Activated T-helper 2 cell treated with anti-CD3 and anti-CD28 coated beads, Interferon-gamma antibody, Interleukin-2, Interleukin-4, amounts not matched to agents 10 μg/mL and 5 μg/mL and 100 μg/mL, durations not matched to agents 14 hours and 24 hours and 36 hours (primary cell): ENCODE measurements around the gene CDH4. TPM values are rescaled to one million over a fixed set of nuclear protein-coding genes. Genes with fewer than 3 reads are reported as not detected.

ENCODE experiments used
- DNase-seq: peaks from one replicate; pipeline ENCODE4 v3.0.0; 2021; ENCODE audit warnings: low spot score
- H3K27ac Mint-ChIP-seq: one replicate; pipeline ENCODE4 v1.8.0; 2021; ENCODE audit warnings: mixed read lengths
- H3K27me3 Mint-ChIP-seq: one replicate; pipeline ENCODE4 v1.8.0; 2021; ENCODE audit warnings: low read depth, mixed read lengths
- H3K36me3 Mint-ChIP-seq: one replicate; pipeline ENCODE4 v1.8.0; 2021; ENCODE audit warnings: low read depth, mixed read lengths
- H3K4me1 Mint-ChIP-seq: one replicate; pipeline ENCODE4 v1.8.0; 2021; ENCODE audit warnings: low read depth, mixed read lengths
- H3K4me3 Mint-ChIP-seq: one replicate; pipeline ENCODE4 v1.8.0; 2021; ENCODE audit warnings: low read depth, mild to moderate bottlenecking, moderate library complexity, mixed read lengths
- H3K9me3 Mint-ChIP-seq: one replicate; pipeline ENCODE4 v1.8.0; 2021; ENCODE audit warnings: mixed read lengths
- intact Hi-C: fragments of 100-400 bp; cut with micrococcal nuclease; formaldehyde crosslinking; loops from one replicate; pipeline ENCODE4 v1.15.1; 2023
- total RNA-seq: library from RNA; stranded (reverse); gene quantifications from 2 replicates; pipeline ENCODE4 v1.2.3, GENCODE V29; 2022

The CDH4 gene
- total RNA-seq, 1 donor from 2014 or later = not detected

- Mint-ChIP-seq H3K36me3 (no peaks in the 10 kb centered on the region), H3K4me3 (no peak overlapping the region)
Measured at GRCh38 chr20:61369731-61370520, 117.9 kb downstream of the CDH4 start.

GRCh38 chr20:61370841-61371303 lies 118.8 kb downstream of the CDH4 start:
- no peaks in the 10 kb centered on the region for H3K4me1 Mint-ChIP-seq
- no peaks in the 10 kb centered on the region for H3K36me3 Mint-ChIP-seq
- no peak overlapping the region for H3K27ac Mint-ChIP-seq
- no peaks in the 10 kb centered on the region for H3K27me3 Mint-ChIP-seq
- intact Hi-C loops = no loop called here
- no peak for DNase-seq
- H3K4me3 Mint-ChIP-seq = no peak overlapping the region
- peaks cover 8% of the 10 kb centered on the region for H3K9me3 Mint-ChIP-seq

More at GRCh38 chr20:61369731-61370520, 117.9 kb downstream of the CDH4 start:
- intact Hi-C loops = no loop called here
- DNase-seq = no peak
- Mint-ChIP-seq H3K4me1 (no peaks in the 10 kb centered on the region), H3K27ac (no peak overlapping the region), H3K9me3 (peaks cover 8% of the 10 kb centered on the region), H3K27me3 (no peaks in the 10 kb centered on the region)

DNA sequence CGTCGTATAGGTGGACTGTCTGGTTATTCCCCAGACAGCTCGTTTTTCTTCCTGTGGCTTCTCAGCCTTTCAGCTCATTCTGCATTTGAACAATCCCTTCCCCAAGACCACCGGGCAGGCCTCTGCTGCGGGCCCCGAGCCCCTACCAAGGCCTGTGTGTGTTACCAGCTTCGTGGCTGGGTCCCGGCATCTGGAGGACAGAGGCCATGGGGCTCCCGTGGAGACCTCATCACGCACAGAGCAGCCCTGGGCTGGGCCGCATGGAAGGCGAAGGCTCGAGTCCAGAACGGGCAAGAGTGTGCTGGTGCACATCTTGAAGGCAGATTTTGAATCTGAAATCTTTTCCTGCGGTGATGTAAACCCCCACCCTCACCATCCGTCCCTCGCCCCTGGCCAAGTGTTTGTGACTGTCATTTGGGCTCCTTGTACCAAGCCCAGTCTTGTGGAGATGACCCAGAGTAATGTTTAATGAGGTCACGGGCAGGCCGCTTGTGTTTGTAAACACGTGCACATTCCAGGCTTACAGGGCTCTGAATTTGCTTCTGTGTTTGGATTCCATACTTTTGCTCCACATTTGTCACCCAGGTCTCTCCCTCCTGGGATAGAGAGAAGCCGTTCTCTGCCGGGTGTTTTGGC lies 119.6 kb downstream of the CDH4 start:
- intact Hi-C loops = no loop called here
- no peaks in the 10 kb centered on the region for H3K27me3 Mint-ChIP-seq
- H3K9me3 Mint-ChIP-seq = peaks cover 6% of the 10 kb centered on the region
- no peaks in the 10 kb centered on the region for H3K36me3 Mint-ChIP-seq
- no peaks in the 10 kb centered on the region for H3K4me1 Mint-ChIP-seq
- DNase-seq = no peak
- H3K27ac Mint-ChIP-seq = no peak overlapping the region
- H3K4me3 Mint-ChIP-seq = no peak overlapping the region

- Mint-ChIP-seq H3K36me3 (no peaks in the 10 kb centered on the region), H3K9me3 (peaks cover 8% of the 10 kb centered on the region), H3K27me3 (no peaks in the 10 kb centered on the region), H3K27ac (no peak overlapping the region), H3K4me3 (no peak overlapping the region), H3K4me1 (no peaks in the 10 kb centered on the region)
- no peak for DNase-seq
- intact Hi-C loops = no loop called here
Measured at GRCh38 chr20:61372137-61373054, 120.3 kb downstream of the CDH4 start.

- Mint-ChIP-seq H3K27me3 (no peaks in the 10 kb centered on the region), H3K27ac (no peak overlapping the region), H3K36me3 (no peaks in the 10 kb centered on the region)
Measured at GRCh38 chr20:61373055-61373399, 121.0 kb downstream of the CDH4 start.

GRCh38 chr20:61373956-61374545 lies 122.0 kb downstream of the CDH4 start:
- Mint-ChIP-seq H3K4me1 (no peaks in the 10 kb centered on the region), H3K9me3 (peaks cover 9% of the 10 kb centered on the region), H3K27me3 (no peaks in the 10 kb centered on the region), H3K27ac (no peak overlapping the region), H3K36me3 (no peaks in the 10 kb centered on the region), H3K4me3 (no peak overlapping the region)
- intact Hi-C loops = no loop called here
- no peak for DNase-seq

More at GRCh38 chr20:61373055-61373399, 121.0 kb downstream of the CDH4 start:
- intact Hi-C loops = no loop called here
- no peak for DNase-seq
- no peak overlapping the region for H3K4me3 Mint-ChIP-seq
- H3K9me3 Mint-ChIP-seq = peaks cover 9% of the 10 kb centered on the region
- H3K4me1 Mint-ChIP-seq = no peaks in the 10 kb centered on the region

- H3K9me3 Mint-ChIP-seq = peaks cover 9% of the 10 kb centered on the region
- intact Hi-C loops = no loop called here
- H3K36me3 Mint-ChIP-seq = no peaks in the 10 kb centered on the region
- no peaks in the 10 kb centered on the region for H3K4me1 Mint-ChIP-seq
- no peak overlapping the region for H3K27ac Mint-ChIP-seq
- no peaks in the 10 kb centered on the region for H3K27me3 Mint-ChIP-seq
- no peak overlapping the region for H3K4me3 Mint-ChIP-seq
- no peak for DNase-seq
Measured at GRCh38 chr20:61376541-61377240, 124.6 kb downstream of the CDH4 start.

- no peak for DNase-seq
- intact Hi-C loops = no loop called here
- Mint-ChIP-seq H3K4me1 (no peaks in the 10 kb centered on the region), H3K9me3 (peaks cover 13% of the 10 kb centered on the region), H3K27ac (no peak overlapping the region), H3K27me3 (no peaks in the 10 kb centered on the region), H3K36me3 (no peaks in the 10 kb centered on the region), H3K4me3 (no peak overlapping the region)
Measured at GRCh38 chr20:61378694-61379355, 126.8 kb downstream of the CDH4 start.

DNA sequence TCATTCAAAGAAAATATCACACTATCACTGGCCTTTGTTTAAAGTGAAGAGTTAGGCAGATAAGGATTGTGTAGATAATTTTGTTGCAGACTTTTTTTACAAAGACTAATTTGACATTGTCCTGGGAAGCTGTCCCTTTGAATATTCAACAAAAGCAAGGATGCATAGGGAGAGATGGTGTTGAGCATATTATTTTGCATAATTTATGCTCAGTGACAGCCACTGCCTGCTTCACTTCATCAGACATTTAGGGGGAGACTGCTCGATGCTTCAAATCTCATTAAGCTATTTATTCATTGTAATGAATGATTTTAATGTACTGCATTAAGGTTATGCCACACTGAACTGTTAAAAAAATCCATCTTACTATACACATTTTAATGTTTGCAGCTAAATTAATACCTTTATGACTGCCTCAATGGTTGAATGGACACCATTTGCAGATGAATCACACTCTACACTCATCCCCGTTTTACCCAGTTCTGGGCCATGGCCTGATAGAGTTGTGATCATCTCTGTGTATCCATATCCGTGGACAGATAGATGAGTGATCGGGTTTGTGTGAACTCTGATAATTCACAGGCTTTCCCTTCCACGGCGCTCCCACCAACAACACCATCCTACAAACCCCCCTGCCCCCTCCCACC lies 128.0 kb downstream of the CDH4 start:
- Mint-ChIP-seq H3K9me3 (peaks cover 10% of the 10 kb centered on the region), H3K4me1 (no peaks in the 10 kb centered on the region), H3K4me3 (no peak overlapping the region), H3K27ac (no peak overlapping the region), H3K27me3 (no peaks in the 10 kb centered on the region), H3K36me3 (no peaks in the 10 kb centered on the region)
- intact Hi-C loops = no loop called here
- DNase-seq = no peak

DNA sequence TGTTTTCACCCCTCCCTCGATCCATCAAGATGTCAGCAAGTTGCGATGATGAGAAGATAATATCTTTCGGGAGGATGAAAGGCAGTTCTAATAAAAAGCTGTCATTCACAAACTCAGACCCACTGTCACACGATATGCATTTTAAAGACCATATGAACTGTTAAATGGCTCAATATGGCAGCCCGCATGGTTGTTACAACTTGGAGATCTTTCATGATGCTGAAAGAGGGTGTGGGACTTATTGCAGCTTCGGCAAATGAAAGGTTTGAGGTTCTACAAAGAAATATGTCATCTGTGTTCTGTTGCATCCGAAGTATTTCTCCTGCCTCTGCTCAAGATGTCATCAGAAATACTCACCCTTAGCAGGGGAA lies 128.5 kb downstream of the CDH4 start:
- no peaks in the 10 kb centered on the region for H3K27me3 Mint-ChIP-seq
- peaks cover 10% of the 10 kb centered on the region for H3K9me3 Mint-ChIP-seq

DNA sequence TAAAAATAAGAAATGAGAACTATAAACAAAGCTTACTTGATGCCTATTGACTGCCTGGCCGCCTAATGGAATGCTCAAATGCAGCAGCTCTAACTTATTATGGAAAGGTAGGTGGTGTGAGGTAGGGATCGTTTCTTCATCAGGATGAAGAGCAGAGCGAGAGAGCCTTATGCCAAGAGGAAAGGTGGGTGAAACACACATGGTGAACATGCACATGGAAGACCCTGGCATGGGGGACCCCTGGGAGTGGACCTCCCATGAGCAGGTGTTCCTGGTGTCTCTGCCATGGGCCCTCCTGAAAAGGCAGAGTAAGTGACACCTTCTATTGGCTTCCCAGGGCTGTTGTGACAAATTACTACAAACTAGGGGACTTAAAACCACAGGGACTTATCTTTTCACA lies 130.1 kb downstream of the CDH4 start:
- no peaks in the 10 kb centered on the region for H3K27me3 Mint-ChIP-seq
- no peak overlapping the region for H3K27ac Mint-ChIP-seq
- peaks cover 10% of the 10 kb centered on the region for H3K9me3 Mint-ChIP-seq
- H3K36me3 Mint-ChIP-seq = no peaks in the 10 kb centered on the region
- no peak for DNase-seq
- intact Hi-C loops = no loop called here
- no peaks in the 10 kb centered on the region for H3K4me1 Mint-ChIP-seq
- no peak overlapping the region for H3K4me3 Mint-ChIP-seq

More for the DNA sequence above, 128.5 kb downstream of the CDH4 start:
- Mint-ChIP-seq H3K36me3 (no peaks in the 10 kb centered on the region), H3K27ac (no peak overlapping the region), H3K4me3 (no peak overlapping the region), H3K4me1 (no peaks in the 10 kb centered on the region)
- DNase-seq = no peak
- intact Hi-C loops = no loop called here
